Measurements from ENCODE around the gene HSD17B2. TPM values are rescaled to one million over a fixed set of nuclear protein-coding genes. Genes with fewer than 3 reads are reported as not detected.

HSD17B2 gene
- total and polyA plus RNA-seq, 2 experiments from 2014 or later = not detected

GRCh38 chr16:82049484-82049883 lies 14.4 kb downstream of the HSD17B2 start:
- no peak for DNase-seq (ENCODE audit: low read depth in 1 of 2, low spot score in 1 of 2)
- no peak for TF ChIP-seq CTCF (IDR thresholded peaks at IDR 0.05; ENCODE audit: low read depth, low read length)
- Histone ChIP-seq H3K27ac (no peak overlapping the region), H3K27me3 (peaks cover 26% of the 10 kb centered on the region), H3K4me1 (ENCODE audit: low read depth) (no peaks in the 10 kb centered on the region), H3K36me3 (no peaks in the 10 kb centered on the region), H3K9me3 (ENCODE audit: low read depth) (no peaks in the 10 kb centered on the region), H3K4me3 (no peak overlapping the region)

DNA sequence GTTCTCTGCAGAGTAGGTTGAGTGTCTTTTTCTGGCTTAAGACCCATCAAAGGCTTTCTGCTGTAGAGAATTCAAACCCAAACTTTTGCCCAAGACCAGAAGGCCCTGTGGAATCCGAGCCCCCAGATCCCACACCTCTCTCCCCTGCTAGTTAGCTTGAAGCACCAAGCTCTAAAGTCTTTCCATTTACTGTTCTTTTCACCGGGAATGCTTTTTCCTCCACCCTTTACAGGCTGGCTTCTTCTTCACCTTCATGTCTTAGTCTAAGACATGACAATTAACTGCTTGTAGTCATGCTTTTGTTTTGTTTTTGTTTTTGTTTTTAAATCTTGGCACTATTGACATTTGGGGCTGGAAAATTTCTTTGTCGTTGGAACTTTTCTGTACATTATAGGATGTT lies 15.5 kb downstream of the HSD17B2 start:
- H3K4me1 ChIP-seq (ENCODE audit: low read depth) = no peaks in the 10 kb centered on the region
- H3K27ac ChIP-seq = no peak overlapping the region
- H3K9me3 ChIP-seq (ENCODE audit: low read depth) = no peaks in the 10 kb centered on the region
- no peak for TF ChIP-seq CTCF (IDR thresholded peaks at IDR 0.05; ENCODE audit: low read depth, low read length)
- peaks cover 30% of the 10 kb centered on the region for H3K27me3 ChIP-seq
- no peak overlapping the region for H3K4me3 ChIP-seq
- no peaks in the 10 kb centered on the region for H3K36me3 ChIP-seq
- no peak for DNase-seq (ENCODE audit: low read depth in 1 of 2, low spot score in 1 of 2)

- H3K27me3 ChIP-seq = peaks cover 32% of the 10 kb centered on the region
- no peak overlapping the region for H3K4me3 ChIP-seq
- H3K9me3 ChIP-seq (ENCODE audit: low read depth) = no peaks in the 10 kb centered on the region
- TF ChIP-seq CTCF (IDR thresholded peaks at IDR 0.05; ENCODE audit: low read depth, low read length) = no peak
- no peaks in the 10 kb centered on the region for H3K4me1 ChIP-seq (ENCODE audit: low read depth)
- DNase-seq (ENCODE audit: low read depth in 1 of 2, low spot score in 1 of 2) = no peak
- H3K36me3 ChIP-seq = no peaks in the 10 kb centered on the region
- no peak overlapping the region for H3K27ac ChIP-seq
These were observed 15.9 kb downstream of the HSD17B2 start for GRCh38 chr16:82050909-82051357.

GRCh38 chr16:82051656-82052055 lies 16.6 kb downstream of the HSD17B2 start:
- Histone ChIP-seq H3K4me3 (no peak overlapping the region), H3K9me3 (ENCODE audit: low read depth) (no peaks in the 10 kb centered on the region), H3K27me3 (peaks cover 32% of the 10 kb centered on the region), H3K36me3 (no peaks in the 10 kb centered on the region), H3K27ac (no peak overlapping the region), H3K4me1 (ENCODE audit: low read depth) (no peaks in the 10 kb centered on the region)
- DNase-seq (ENCODE audit: low read depth in 1 of 2, low spot score in 1 of 2) = no peak
- TF ChIP-seq CTCF (IDR thresholded peaks at IDR 0.05; ENCODE audit: low read depth, low read length) = no peak

GRCh38 chr16:82055117-82055516 lies 20.1 kb downstream of the HSD17B2 start:
- H3K4me3 ChIP-seq = no peak overlapping the region
- peaks cover 21% of the 10 kb centered on the region for H3K27me3 ChIP-seq
- H3K9me3 ChIP-seq (ENCODE audit: low read depth) = no peaks in the 10 kb centered on the region
- no peaks in the 10 kb centered on the region for H3K4me1 ChIP-seq (ENCODE audit: low read depth)
- TF ChIP-seq CTCF (IDR thresholded peaks at IDR 0.05; ENCODE audit: low read depth, low read length) = no peak
- H3K27ac ChIP-seq = no peak overlapping the region
- H3K36me3 ChIP-seq = no peaks in the 10 kb centered on the region
- DNase-seq (ENCODE audit: low read depth in 1 of 2, low spot score in 1 of 2) = no peak

All from cardiac muscle cell (in vitro differentiated cells and primary cell).